ENCODE measurements around the gene CENPA.

Gene CENPA

DNA sequence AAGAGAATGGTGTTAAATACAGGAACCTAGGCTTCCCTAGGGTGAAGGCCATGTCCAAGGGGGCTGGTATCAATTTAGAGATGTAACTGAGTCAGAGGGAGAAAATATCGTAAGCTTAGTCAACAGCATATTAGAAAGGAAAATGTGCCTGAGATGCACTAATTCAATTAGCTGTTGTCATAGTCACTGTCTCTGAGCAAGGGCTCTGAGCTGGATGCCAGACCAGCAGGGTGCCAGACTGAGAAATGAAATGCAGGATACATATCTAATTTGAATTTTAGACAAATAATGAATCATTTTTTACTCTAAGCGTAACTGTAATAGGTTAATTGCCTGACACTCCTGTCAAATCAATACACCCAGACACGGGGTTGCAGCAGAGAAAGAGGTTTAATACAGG is 33.2 kb upstream of the CENPA start:
- TF ChIP-seq CTCF (conservative IDR thresholded peaks at IDR 0.05; ENCODE audit: control insufficient read depth, insufficient read depth, low read depth, low read length) = no peak
- peak; percentile 30 for DNase-seq (ENCODE audit: low read depth)
- H3K4me3 ChIP-seq (ENCODE audit: control insufficient read depth, low read depth, low read length) = no peak overlapping the region

- no peak for TF ChIP-seq CTCF (conservative IDR thresholded peaks at IDR 0.05; ENCODE audit: control insufficient read depth, insufficient read depth, low read depth, low read length)
- H3K4me3 ChIP-seq (ENCODE audit: control insufficient read depth, low read depth, low read length) = no peak overlapping the region
- no peak for DNase-seq (ENCODE audit: low read depth)
Observed at GRCh38 chr2:26754539-26754938, 31.3 kb upstream of the CENPA start.

DNA sequence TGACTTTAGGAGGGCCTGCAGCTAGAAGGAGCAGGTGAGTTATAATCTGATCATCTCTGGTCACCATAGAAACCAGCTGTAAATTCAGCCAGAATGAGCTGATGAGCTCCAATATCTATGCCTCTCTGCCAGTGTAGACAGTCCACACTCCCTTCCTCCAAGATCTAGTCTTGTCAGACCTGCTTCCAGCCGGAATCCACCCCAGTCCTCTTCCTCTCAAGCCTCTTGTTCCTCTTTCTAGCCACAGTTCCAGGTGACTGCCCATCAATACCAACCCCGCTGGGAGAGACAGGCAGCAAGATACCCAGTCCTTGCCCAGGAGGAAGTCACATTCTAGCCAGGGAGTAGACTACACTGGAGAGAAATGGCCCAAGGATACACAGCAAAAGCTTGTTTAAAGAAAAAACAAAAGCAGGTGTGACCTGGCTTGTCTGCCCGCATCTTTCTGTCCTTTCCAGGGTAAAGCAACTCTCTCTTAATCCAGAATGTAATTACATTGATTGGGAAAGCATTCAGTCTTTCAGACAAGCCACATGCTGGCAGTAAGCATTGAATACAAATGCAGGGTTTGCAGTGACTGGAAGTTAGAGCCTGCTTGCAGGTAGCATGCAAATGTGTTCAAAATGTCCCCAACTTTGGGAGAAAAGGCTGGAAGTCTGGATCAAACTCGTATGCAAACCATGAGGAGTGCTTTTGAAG is 30.7 kb upstream of the CENPA start:
- DNase-seq (ENCODE audit: low read depth) = no peak
- no peak for TF ChIP-seq CTCF (conservative IDR thresholded peaks at IDR 0.05; ENCODE audit: control insufficient read depth, insufficient read depth, low read depth, low read length)
- no peak overlapping the region for H3K4me3 ChIP-seq (ENCODE audit: control insufficient read depth, low read depth, low read length)

GRCh38 chr2:26756337-26756736 is 29.5 kb upstream of the CENPA start:
- no peak overlapping the region for H3K4me3 ChIP-seq (ENCODE audit: control insufficient read depth, low read depth, low read length)
- DNase-seq (ENCODE audit: low read depth) = no peak
- TF ChIP-seq CTCF (conservative IDR thresholded peaks at IDR 0.05; ENCODE audit: control insufficient read depth, insufficient read depth, low read depth, low read length) = no peak

DNA sequence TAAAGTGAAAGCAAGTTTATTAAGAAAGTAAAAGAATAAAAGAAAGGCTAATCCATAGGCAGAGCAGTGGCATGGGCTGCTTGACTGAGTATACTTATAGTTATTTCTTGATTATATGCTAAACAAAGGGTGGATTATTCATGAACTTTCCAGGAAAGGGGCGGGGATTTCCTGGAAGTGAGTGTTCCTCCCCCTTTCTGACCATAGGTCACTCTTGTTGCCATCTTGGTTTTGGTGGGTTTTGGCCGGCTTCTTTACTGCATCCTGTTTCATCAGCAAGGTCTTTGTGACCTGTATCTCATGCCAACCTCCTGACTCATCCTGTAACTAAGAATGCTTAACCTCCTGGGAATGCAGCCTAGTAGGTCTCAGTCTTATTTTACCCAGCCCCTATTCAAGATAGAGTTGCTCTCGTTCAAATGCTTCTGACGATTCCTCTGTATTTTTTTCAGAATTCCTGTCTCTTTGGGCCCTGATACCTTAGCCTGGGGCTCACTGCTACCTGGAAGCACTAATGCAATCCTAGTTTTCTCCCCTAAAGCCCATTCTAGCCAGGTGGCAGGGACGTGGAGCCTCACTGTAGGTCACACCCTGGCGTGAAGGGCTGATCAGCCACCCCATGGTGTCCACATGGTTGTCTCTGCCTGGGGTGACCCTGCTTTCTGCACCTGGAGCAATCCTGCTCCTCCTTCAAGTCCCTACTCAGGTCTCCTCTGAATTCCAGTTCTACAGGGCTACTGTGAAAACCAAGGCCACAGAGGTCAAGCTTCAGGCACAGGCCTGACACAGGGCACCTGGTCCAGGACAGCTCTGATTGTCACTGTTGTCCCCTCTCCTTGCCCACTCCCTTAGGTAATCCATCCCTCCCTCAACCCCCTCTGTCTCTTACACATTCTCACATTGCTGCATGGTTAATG is 27.7 kb upstream of the CENPA start:
- DNase-seq (ENCODE audit: low read depth) = peak; percentile 99
- H3K4me3 ChIP-seq (ENCODE audit: control insufficient read depth, low read depth, low read length) = no peak overlapping the region
- TF ChIP-seq CTCF (conservative IDR thresholded peaks at IDR 0.05; ENCODE audit: control insufficient read depth, insufficient read depth, low read depth, low read length) = no peak

GRCh38 chr2:26758790-26759321 is 27.0 kb upstream of the CENPA start:
- no peak for TF ChIP-seq CTCF (conservative IDR thresholded peaks at IDR 0.05; ENCODE audit: control insufficient read depth, insufficient read depth, low read depth, low read length)
- DNase-seq (ENCODE audit: low read depth) = peak; percentile 55

More at GRCh38 chr2:26758790-26759321, 27.0 kb upstream of the CENPA start:
- no peak overlapping the region for H3K4me3 ChIP-seq (ENCODE audit: control insufficient read depth, low read depth, low read length)

Data from fibroblast of mammary gland (primary cell).